Bronchial epithelial cell (primary cell): ENCODE data around the gene DCAF5. TPM values are rescaled to one million over a fixed set of nuclear protein-coding genes. Genes with fewer than 3 reads are reported as not detected.

Experiments
- DNase-seq: peaks from one replicate; pipeline ENCODE4 v3.0.0-alpha.2; 2010; ENCODE audit warnings: low read depth
- FAIRE-seq: peaks from 2 replicates; lab custom pipeline; 2011; peaks lifted over from hg19 to GRCh38; lab: Jason Lieb, UNC
- H3K27me3 ChIP-seq: 2 replicates; pipeline ENCODE4 v1.5.1; 2011; ENCODE audit warnings: low read length; ENCODE audit not compliant: control insufficient read depth, insufficient read depth
- H3K36me3 ChIP-seq: 2 replicates; pipeline ENCODE4 v1.5.1; 2011; ENCODE audit warnings: low read length; ENCODE audit not compliant: control insufficient read depth, insufficient read depth
- H3K4me3 ChIP-seq: 2 replicates; pipeline ENCODE4 v1.5.1; 2011; ENCODE audit warnings: mild to moderate bottlenecking, low read depth, low read length, control low read depth
- CTCF ChIP-seq: IDR thresholded peaks from 2 replicates; pipeline ENCODE4 v1.5.1; 2011; ENCODE audit warnings: mild to moderate bottlenecking, moderate library complexity, low read length, control low read depth, inconsistent platforms; ENCODE audit not compliant: insufficient read depth, severe bottlenecking
- total RNA-seq: library from RNA; depleted of rRNA; stranded (reverse); fragments of >200 nt; gene quantifications from 2 replicates; pipeline ENCODE4 v1.2.1, GENCODE V29; 2014

Gene DCAF5
- total RNA-seq, 1 donor from 2014 or later, result 11.1 TPM

GRCh38 chr14:69087061-69087461, 65.9 kb downstream of the DCAF5 start:
- no peak for FAIRE-seq

GRCh38 chr14:69086537-69086936, 66.4 kb downstream of the DCAF5 start:
- H3K27me3 ChIP-seq, result no peaks in the 10 kb centered on the region
- no peak for TF ChIP-seq CTCF
- no peak overlapping the region for H3K4me3 ChIP-seq
- DNase-seq, result no peak
- peaks cover 11% of the 10 kb centered on the region for H3K36me3 ChIP-seq
- no peak for FAIRE-seq

More at GRCh38 chr14:69087061-69087461, 65.9 kb downstream of the DCAF5 start:
- Histone ChIP-seq H3K27me3 (no peaks in the 10 kb centered on the region), H3K36me3 (peaks cover 14% of the 10 kb centered on the region), H3K4me3 (no peak overlapping the region)
- no peak for TF ChIP-seq CTCF
- no peak for DNase-seq

- H3K27me3 ChIP-seq, result no peaks in the 10 kb centered on the region
- H3K36me3 ChIP-seq, result peaks cover 4% of the 10 kb centered on the region
- no peak overlapping the region for H3K4me3 ChIP-seq
- no peak for DNase-seq
- no peak for TF ChIP-seq CTCF
- FAIRE-seq, result no peak
Observed at GRCh38 chr14:69084023-69084422, 68.9 kb downstream of the DCAF5 start.

- H3K36me3 ChIP-seq, result peaks cover 4% of the 10 kb centered on the region
- TF ChIP-seq CTCF, result no peak
- no peaks in the 10 kb centered on the region for H3K27me3 ChIP-seq
- DNase-seq, result no peak
- FAIRE-seq, result no peak
- no peak overlapping the region for H3K4me3 ChIP-seq
Observed at GRCh38 chr14:69083181-69083580, 69.7 kb downstream of the DCAF5 start.

GRCh38 chr14:69081271-69081670, 71.6 kb downstream of the DCAF5 start:
- TF ChIP-seq CTCF, result no peak
- no peaks in the 10 kb centered on the region for H3K27me3 ChIP-seq
- peaks cover 4% of the 10 kb centered on the region for H3K36me3 ChIP-seq
- no peak overlapping the region for H3K4me3 ChIP-seq
- no peak for FAIRE-seq
- DNase-seq, result no peak

GRCh38 chr14:69079747-69080146, 73.2 kb downstream of the DCAF5 start:
- Histone ChIP-seq H3K36me3 (peaks cover 3% of the 10 kb centered on the region), H3K27me3 (no peaks in the 10 kb centered on the region), H3K4me3 (no peak overlapping the region)
- TF ChIP-seq CTCF, result no peak
- no peak for DNase-seq
- no peak for FAIRE-seq
